ES-I3 (cell line): ENCODE data around the gene CIDEB.

Experiments used
- H3K36me3 ChIP-seq: 2 replicates; pipeline ENCODE4 v1.6.1; 2013; ENCODE audit warnings: mild to moderate bottlenecking, low read length, control low read depth, moderate library complexity; ENCODE audit not compliant: insufficient read depth
- H3K4me1 ChIP-seq: 2 replicates; pipeline ENCODE4 v1.6.1; 2013; ENCODE audit warnings: mild to moderate bottlenecking, control low read depth, low read length; ENCODE audit not compliant: insufficient read depth
- H3K9ac ChIP-seq: 2 replicates; pipeline ENCODE4 v1.6.1; 2013; ENCODE audit warnings: low read depth, mild to moderate bottlenecking, low read length, moderate library complexity
- H3K9me3 ChIP-seq: 2 replicates; pipeline ENCODE4 v1.6.1; 2013; ENCODE audit warnings: mild to moderate bottlenecking, low read length, moderate library complexity; ENCODE audit not compliant: control insufficient read depth, insufficient read depth

Gene CIDEB

GRCh38 chr14:24280797-24281460 lies 26.8 kb downstream of the CIDEB start:
- no peaks in the 10 kb centered on the region for H3K9me3 ChIP-seq
- no peaks in the 10 kb centered on the region for H3K36me3 ChIP-seq
- H3K4me1 ChIP-seq: no peaks in the 10 kb centered on the region
- H3K9ac ChIP-seq: no peak overlapping the region

GRCh38 chr14:24279301-24280186 lies 28.2 kb downstream of the CIDEB start:
- H3K9me3 ChIP-seq: no peaks in the 10 kb centered on the region
- no peaks in the 10 kb centered on the region for H3K4me1 ChIP-seq
- no peaks in the 10 kb centered on the region for H3K36me3 ChIP-seq
- no peak overlapping the region for H3K9ac ChIP-seq

- Histone ChIP-seq H3K9ac (no peak overlapping the region), H3K36me3 (no peaks in the 10 kb centered on the region), H3K4me1 (peaks cover 10% of the 10 kb centered on the region), H3K9me3 (no peaks in the 10 kb centered on the region)
Measured at GRCh38 chr14:24278424-24278823, 29.4 kb downstream of the CIDEB start.

- Histone ChIP-seq H3K4me1 (peaks cover 11% of the 10 kb centered on the region), H3K9ac (no peak overlapping the region), H3K9me3 (no peaks in the 10 kb centered on the region), H3K36me3 (no peaks in the 10 kb centered on the region)
Measured at GRCh38 chr14:24277606-24278321, 30.0 kb downstream of the CIDEB start.

- Histone ChIP-seq H3K36me3 (no peaks in the 10 kb centered on the region), H3K4me1 (peaks cover 13% of the 10 kb centered on the region), H3K9me3 (no peaks in the 10 kb centered on the region), H3K9ac (no peak overlapping the region)
Measured at GRCh38 chr14:24277071-24277470, 30.7 kb downstream of the CIDEB start.

GRCh38 chr14:24274101-24274543 lies 33.7 kb downstream of the CIDEB start:
- Histone ChIP-seq H3K4me1 (peaks cover 16% of the 10 kb centered on the region), H3K9me3 (no peaks in the 10 kb centered on the region), H3K36me3 (no peaks in the 10 kb centered on the region), H3K9ac (0 out of 2 replicates have a peak overlapping the region, but pooled peaks have one; percentile 4)

GRCh38 chr14:24273422-24273998 lies 34.3 kb downstream of the CIDEB start:
- no peaks in the 10 kb centered on the region for H3K9me3 ChIP-seq
- no peak overlapping the region for H3K9ac ChIP-seq
- no peaks in the 10 kb centered on the region for H3K36me3 ChIP-seq
- H3K4me1 ChIP-seq: peaks cover 16% of the 10 kb centered on the region

GRCh38 chr14:24272467-24272866 lies 35.3 kb downstream of the CIDEB start:
- H3K4me1 ChIP-seq: peaks cover 16% of the 10 kb centered on the region
- H3K9ac ChIP-seq: no peak overlapping the region
- H3K36me3 ChIP-seq: no peaks in the 10 kb centered on the region
- H3K9me3 ChIP-seq: no peaks in the 10 kb centered on the region

GRCh38 chr14:24271834-24272263 lies 35.9 kb downstream of the CIDEB start:
- Histone ChIP-seq H3K9ac (peak overlapping the region; percentile 77), H3K4me1 (peaks cover 16% of the 10 kb centered on the region), H3K9me3 (no peaks in the 10 kb centered on the region), H3K36me3 (no peaks in the 10 kb centered on the region)

- H3K9me3 ChIP-seq: no peaks in the 10 kb centered on the region
- H3K36me3 ChIP-seq: no peaks in the 10 kb centered on the region
- peaks cover 16% of the 10 kb centered on the region for H3K4me1 ChIP-seq
- peak within 1 kb of the TSS; percentile 77 for H3K9ac ChIP-seq
Measured at GRCh38 chr14:24271134-24271833, 36.5 kb downstream of the CIDEB start, which contains the start of gene RABGGTA. Gene RABGGTA (minus strand): TSS chr14:24271597. CDS start chr14:24271115, 482 bp downstream.

GRCh38 chr14:24270537-24271133 lies 37.1 kb downstream of the CIDEB start:
- H3K9ac ChIP-seq: peak overlapping the region; percentile 77
- H3K4me1 ChIP-seq: peaks cover 16% of the 10 kb centered on the region
- no peaks in the 10 kb centered on the region for H3K36me3 ChIP-seq
- H3K9me3 ChIP-seq: no peaks in the 10 kb centered on the region

- Histone ChIP-seq H3K9me3 (no peaks in the 10 kb centered on the region), H3K4me1 (peaks cover 16% of the 10 kb centered on the region), H3K9ac (peak overlapping the region; percentile 77; the same call in 1 of the 2 replicates), H3K36me3 (no peaks in the 10 kb centered on the region)
Measured at GRCh38 chr14:24269910-24270536, 37.8 kb downstream of the CIDEB start.

GRCh38 chr14:24269368-24269767 lies 38.4 kb downstream of the CIDEB start:
- H3K9me3 ChIP-seq: no peaks in the 10 kb centered on the region
- H3K4me1 ChIP-seq: peaks cover 15% of the 10 kb centered on the region
- H3K36me3 ChIP-seq: no peaks in the 10 kb centered on the region
- H3K9ac ChIP-seq: no peak overlapping the region
